H1 (cell line): ENCODE results near the gene STK32A. TPM values are rescaled to one million over a fixed set of nuclear protein-coding genes. Genes with fewer than 3 reads are reported as not detected.

ENCODE experiments used
- ATF2 ChIP-seq: IDR thresholded peaks from 2 replicates; pipeline ENCODE4 v1.6.1; 2012; ENCODE audit warnings: low read length, inconsistent platforms
- CTCF ChIP-seq, 3 experiments: IDR thresholded peaks; 1 replicate in 2 of 3; 2 replicates in 1 of 3; pipeline versions ENCODE4 v1.5.1 to v1.6.1; 2011; ENCODE audit warnings: low read length in 3 of 3, mild to moderate bottlenecking in 3 of 3, inconsistent platforms in 2 of 3, low read depth in 1 of 3, moderate library complexity in 1 of 3; ENCODE audit not compliant: insufficient read depth in 1 of 3; ENCODE audit errors: control extremely low read depth in 1 of 3
- JUN ChIP-seq: IDR thresholded peaks from 2 replicates; pipeline ENCODE4 v1.6.1; 2011; ENCODE audit warnings: low read depth, mild to moderate bottlenecking, improper control_type of control experiment, low read length
- POLR2A ChIP-seq, 2 experiments: IDR thresholded peaks; 1 replicate in 1 of 2; 2 replicates in 1 of 2; pipeline ENCODE4 v1.6.1; 2011; ENCODE audit warnings: low read depth in 2 of 2, low read length in 2 of 2, mild to moderate bottlenecking in 2 of 2; ENCODE audit errors: control extremely low read depth in 1 of 2
- SP1 ChIP-seq: IDR thresholded peaks from 2 replicates; pipeline ENCODE4 v1.6.1; 2011; ENCODE audit warnings: low read depth, low read length
- SP4 ChIP-seq: IDR thresholded peaks from 2 replicates; pipeline ENCODE4 v1.6.1; 2012; ENCODE audit warnings: low read length, inconsistent platforms
- USF2 ChIP-seq: IDR thresholded peaks from 2 replicates; pipeline ENCODE4 v1.6.1; 2011; ENCODE audit warnings: low read length, improper control_type of control experiment
- polyA plus RNA-seq, 7 experiments: library from polyadenylated mRNA; depleted of rRNA in 3 of 7; stranded (reverse) in 5 of 7; unstranded in 2 of 7; fragments of >200 nt in 5 of 7; fragments of 200-250 nt in 2 of 7; gene quantifications; 1 replicate in 5 of 7; 2 replicates in 1 of 7; 4 replicates in 1 of 7; pipeline versions ENCODE4 v1.2.1 to v1.2.3, GENCODE V29; 2011 to 2013; ENCODE audit warnings: missing spikeins in 2 of 7, mixed read lengths in 2 of 7
- total RNA-seq: library from RNA; stranded (reverse); fragmentation: NEBNext Ultra II Directional; extraction: Animal tissue kit (Norgen Biotek cat#: 25700); gene quantifications from 2 replicates; pipeline ENCODE4 v1.2.1, GENCODE V29; 2021

STK32A gene
- total and polyA plus RNA-seq, 2 of the 8 experiments (the other 6 are each of a cell fraction or from before 2014, with no cell fraction given), result 1.3 to 2.5 TPM

GRCh38 chr5:147397616-147398015 is 162.8 kb downstream of the STK32A start (continued):
- no peak for TF ChIP-seq USF2
- no peak for TF ChIP-seq JUN
- no peak for TF ChIP-seq SP1
- TF ChIP-seq CTCF (IDR thresholded peaks at IDR 0.05; ENCODE audit: control extremely low read depth in 1 of 3, insufficient read depth in 1 of 3, low read depth in 1 of 3, low read length in 3 of 3), result peak; percentile 28 to 61 (median 54)
- TF ChIP-seq SP4, result no peak
- peak in 1 of 2 experiments; percentile 40; a peak in 1 of 3 replicates for TF ChIP-seq POLR2A (IDR thresholded peaks at IDR 0.05; ENCODE audit: control extremely low read depth in 1 of 2, low read depth in 2 of 2, low read length in 2 of 2)
- 0 out of 2 replicates have a peak, but pooled peaks have one; percentile 14 for TF ChIP-seq ATF2
